HEK293 (cell line): ENCODE data around the gene PPT2.

ENCODE experiments used
- YY2 ChIP-seq: fragments of 450-650 bp; formaldehyde crosslinking; IDR thresholded peaks from 2 replicates; pipeline ENCODE4 v1.5.1; 2016; ENCODE audit warnings: missing biosample characterization, missing genetic modification characterization
- ZBTB48 ChIP-seq: fragments of 450-650 bp; formaldehyde crosslinking; IDR thresholded peaks from 2 replicates; pipeline ENCODE4 v1.5.1; 2016; ENCODE audit warnings: missing biosample characterization, missing genetic modification characterization
- ZBTB7A ChIP-seq: fragments of 450-650 bp; formaldehyde crosslinking; IDR thresholded peaks from 2 replicates; pipeline ENCODE4 v1.5.1; 2016; ENCODE audit warnings: low read depth, missing biosample characterization, missing genetic modification characterization
- ZFP69B ChIP-seq: fragments of 450-650 bp; formaldehyde crosslinking; IDR thresholded peaks from 2 replicates; pipeline ENCODE4 v1.5.1; 2016; ENCODE audit warnings: missing biosample characterization, missing genetic modification characterization
- ZNF274 ChIP-seq, 2 experiments: fragments of 200-500 bp in 1 of 2; fragments of 450-650 bp in 1 of 2; sonication (Bioruptor generic) in 1 of 2; formaldehyde crosslinking in 1 of 2; IDR thresholded peaks; 2 replicates each; pipeline versions ENCODE4 v1.5.1 to v1.6.1; 2014 to 2016; ENCODE audit warnings: borderline replicate concordance in 1 of 2, inconsistent platforms in 1 of 2, low read length in 1 of 2, missing biosample characterization in 1 of 2, missing genetic modification characterization in 1 of 2
- ZNF292 ChIP-seq: fragments of 450-650 bp; formaldehyde crosslinking; IDR thresholded peaks from 2 replicates; pipeline ENCODE4 v1.5.1; 2016; ENCODE audit warnings: low read depth, missing biosample characterization, missing genetic modification characterization, borderline replicate concordance
- ZNF354C ChIP-seq: fragments of 450-650 bp; formaldehyde crosslinking; IDR thresholded peaks from 2 replicates; pipeline ENCODE4 v1.5.1; 2016; ENCODE audit warnings: missing biosample characterization, missing genetic modification characterization, low read depth, borderline replicate concordance
- ZNF48 ChIP-seq: fragments of 450-650 bp; formaldehyde crosslinking; IDR thresholded peaks from 2 replicates; pipeline ENCODE4 v1.5.1; 2016; ENCODE audit warnings: missing biosample characterization, missing genetic modification characterization
- ZNF514 ChIP-seq: fragments of 450-650 bp; formaldehyde crosslinking; IDR thresholded peaks from 2 replicates; pipeline ENCODE4 v1.5.1; 2016; ENCODE audit warnings: missing biosample characterization, missing genetic modification characterization
- ZNF621 ChIP-seq: fragments of 450-650 bp; formaldehyde crosslinking; IDR thresholded peaks from 2 replicates; pipeline ENCODE4 v1.5.1; 2017; ENCODE audit warnings: missing biosample characterization, missing genetic modification characterization
- ZNF677 ChIP-seq: fragments of 450-650 bp; IDR thresholded peaks from 2 replicates; pipeline ENCODE4 v1.5.0; 2018; ENCODE audit warnings: missing biosample characterization, mild to moderate bottlenecking, missing genetic modification characterization, moderate library complexity
- ZNF701 ChIP-seq: fragments of 450-650 bp; formaldehyde crosslinking; IDR thresholded peaks from 2 replicates; pipeline ENCODE4 v1.5.1; 2016; ENCODE audit warnings: missing biosample characterization, missing genetic modification characterization
- ZNF785 ChIP-seq: fragments of 450-650 bp; formaldehyde crosslinking; IDR thresholded peaks from 2 replicates; pipeline ENCODE4 v1.5.1; 2016; ENCODE audit warnings: missing biosample characterization, missing genetic modification characterization
- ZNF843 ChIP-seq: fragments of 450-650 bp; formaldehyde crosslinking; IDR thresholded peaks from 2 replicates; pipeline ENCODE4 v1.5.1; 2016; ENCODE audit warnings: missing biosample characterization, missing genetic modification characterization
- TF ChIP-seq, protein P1 (sequence below): fragments of 450-650 bp; formaldehyde crosslinking; IDR thresholded peaks from 2 replicates; pipeline ENCODE4 v1.5.1; 2017; ENCODE audit warnings: missing biosample characterization, missing genetic modification characterization
- TF ChIP-seq, protein P2 (sequence below): fragments of 450-650 bp; formaldehyde crosslinking; IDR thresholded peaks from 2 replicates; pipeline ENCODE4 v1.5.1; 2016; ENCODE audit warnings: missing biosample characterization, missing genetic modification characterization
- TF ChIP-seq, protein P3 (sequence below): fragments of 450-650 bp; formaldehyde crosslinking; IDR thresholded peaks from 2 replicates; pipeline ENCODE4 v1.5.1; 2016; ENCODE audit warnings: missing biosample characterization, missing genetic modification characterization
- TF ChIP-seq, protein P4 (sequence below): fragments of 450-650 bp; formaldehyde crosslinking; IDR thresholded peaks from 2 replicates; pipeline ENCODE4 v1.5.1; 2016; ENCODE audit warnings: missing biosample characterization, missing genetic modification characterization
- TF ChIP-seq, protein P5 (sequence below): sonication (generic); formaldehyde crosslinking; IDR thresholded peaks from 2 replicates; pipeline ENCODE4 v1.8.1; 2022; ENCODE audit warnings: mild to moderate bottlenecking, moderate library complexity, missing genetic modification reagents
- TF ChIP-seq, protein P6 (sequence below): fragments of 450-650 bp; formaldehyde crosslinking; conservative IDR thresholded peaks from 2 replicates; pipeline ENCODE4 v1.5.1; 2016; ENCODE audit warnings: low read depth, missing biosample characterization, missing genetic modification characterization
- TF ChIP-seq, protein P7 (sequence below): fragments of 450-650 bp; formaldehyde crosslinking; IDR thresholded peaks from 2 replicates; pipeline ENCODE4 v1.5.1; 2017; ENCODE audit warnings: missing biosample characterization, missing genetic modification characterization
- TF ChIP-seq, protein P8 (sequence below): fragments of 450-650 bp; formaldehyde crosslinking; IDR thresholded peaks from 2 replicates; pipeline ENCODE4 v1.5.1; 2016; ENCODE audit warnings: missing biosample characterization, missing genetic modification characterization

Gene PPT2

DNA sequence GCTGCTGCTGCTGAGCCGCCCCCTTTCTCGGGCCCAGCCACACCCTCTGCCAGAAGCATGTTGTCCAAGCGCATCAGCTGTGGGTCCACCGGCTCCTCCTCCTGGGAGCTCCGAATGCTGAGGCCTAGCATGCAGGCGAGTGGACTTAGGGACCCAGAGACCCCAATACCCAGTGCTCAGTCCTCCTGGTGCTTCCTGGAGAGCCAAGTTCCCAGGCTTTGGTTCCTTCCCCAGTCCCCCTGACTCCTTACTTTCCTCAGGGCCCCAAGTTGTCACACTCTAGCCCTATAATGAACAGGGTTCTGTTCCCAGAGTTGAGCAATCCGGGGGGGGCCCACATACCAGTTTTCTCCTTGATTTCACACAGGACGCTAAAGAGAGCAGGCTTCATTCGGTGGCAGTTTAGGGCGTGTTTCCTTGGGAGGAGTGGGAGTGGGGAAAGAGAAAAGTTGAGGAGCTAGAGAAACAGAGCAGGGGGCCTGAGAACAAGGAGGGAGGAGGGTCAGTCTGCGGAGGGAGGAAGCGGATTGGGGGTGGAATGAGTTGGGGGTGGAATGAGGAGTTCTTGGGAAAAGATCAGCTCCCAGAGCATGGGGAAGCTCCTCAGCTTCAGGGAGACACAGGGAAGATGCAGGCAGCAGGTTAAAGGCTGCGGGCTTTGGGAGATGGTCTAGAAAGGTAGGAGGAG lies 34.6 kb downstream of the PPT2 start (continued):
- TF ChIP-seq, protein P1, sequence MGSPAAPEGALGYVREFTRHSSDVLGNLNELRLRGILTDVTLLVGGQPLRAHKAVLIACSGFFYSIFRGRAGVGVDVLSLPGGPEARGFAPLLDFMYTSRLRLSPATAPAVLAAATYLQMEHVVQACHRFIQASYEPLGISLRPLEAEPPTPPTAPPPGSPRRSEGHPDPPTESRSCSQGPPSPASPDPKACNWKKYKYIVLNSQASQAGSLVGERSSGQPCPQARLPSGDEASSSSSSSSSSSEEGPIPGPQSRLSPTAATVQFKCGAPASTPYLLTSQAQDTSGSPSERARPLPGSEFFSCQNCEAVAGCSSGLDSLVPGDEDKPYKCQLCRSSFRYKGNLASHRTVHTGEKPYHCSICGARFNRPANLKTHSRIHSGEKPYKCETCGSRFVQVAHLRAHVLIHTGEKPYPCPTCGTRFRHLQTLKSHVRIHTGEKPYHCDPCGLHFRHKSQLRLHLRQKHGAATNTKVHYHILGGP (tag by site-specific recombination): no peak
- no peak for TF ChIP-seq ZNF292 (tag by site-specific recombination)
- TF ChIP-seq, protein P2, sequence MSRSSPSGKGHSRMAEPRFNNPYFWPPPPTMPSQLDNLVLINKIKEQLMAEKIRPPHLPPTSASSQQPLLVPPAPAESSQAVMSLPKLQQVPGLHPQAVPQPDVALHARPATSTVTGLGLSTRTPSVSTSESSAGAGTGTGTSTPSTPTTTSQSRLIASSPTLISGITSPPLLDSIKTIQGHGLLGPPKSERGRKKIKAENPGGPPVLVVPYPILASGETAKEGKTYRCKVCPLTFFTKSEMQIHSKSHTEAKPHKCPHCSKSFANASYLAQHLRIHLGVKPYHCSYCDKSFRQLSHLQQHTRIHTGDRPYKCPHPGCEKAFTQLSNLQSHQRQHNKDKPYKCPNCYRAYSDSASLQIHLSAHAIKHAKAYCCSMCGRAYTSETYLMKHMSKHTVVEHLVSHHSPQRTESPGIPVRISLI (tag by site-specific recombination): no peak
- TF ChIP-seq, protein P3, sequence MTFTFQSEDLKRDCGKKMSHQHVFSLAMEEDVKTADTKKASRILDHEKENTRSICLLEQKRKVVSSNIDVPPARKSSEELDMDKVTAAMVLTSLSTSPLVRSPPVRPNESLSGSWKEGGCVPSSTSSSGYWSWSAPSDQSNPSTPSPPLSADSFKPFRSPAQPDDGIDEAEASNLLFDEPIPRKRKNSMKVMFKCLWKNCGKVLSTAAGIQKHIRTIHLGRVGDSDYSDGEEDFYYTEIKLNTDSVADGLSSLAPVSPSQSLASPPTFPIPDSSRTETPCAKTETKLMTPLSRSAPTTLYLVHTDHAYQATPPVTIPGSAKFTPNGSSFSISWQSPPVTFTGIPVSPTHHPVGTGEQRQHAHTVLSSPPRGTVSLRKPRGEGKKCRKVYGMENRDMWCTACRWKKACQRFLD (tag by site-specific recombination): no peak
- TF ChIP-seq ZFP69B (tag by site-specific recombination): peak; percentile 82
- no peak for TF ChIP-seq ZNF621
- TF ChIP-seq, protein P4, sequence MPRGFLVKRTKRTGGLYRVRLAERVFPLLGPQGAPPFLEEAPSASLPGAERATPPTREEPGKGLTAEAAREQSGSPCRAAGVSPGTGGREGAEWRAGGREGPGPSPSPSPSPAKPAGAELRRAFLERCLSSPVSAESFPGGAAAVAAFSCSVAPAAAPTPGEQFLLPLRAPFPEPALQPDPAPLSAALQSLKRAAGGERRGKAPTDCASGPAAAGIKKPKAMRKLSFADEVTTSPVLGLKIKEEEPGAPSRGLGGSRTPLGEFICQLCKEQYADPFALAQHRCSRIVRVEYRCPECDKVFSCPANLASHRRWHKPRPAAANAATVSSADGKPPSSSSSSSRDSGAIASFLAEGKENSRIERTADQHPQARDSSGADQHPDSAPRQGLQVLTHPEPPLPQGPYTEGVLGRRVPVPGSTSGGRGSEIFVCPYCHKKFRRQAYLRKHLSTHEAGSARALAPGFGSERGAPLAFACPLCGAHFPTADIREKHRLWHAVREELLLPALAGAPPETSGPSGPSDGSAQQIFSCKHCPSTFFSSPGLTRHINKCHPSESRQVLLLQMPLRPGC (tag by site-specific recombination): no peak
- no peak for TF ChIP-seq ZBTB7A (tag by site-specific recombination)
- TF ChIP-seq, protein P5, sequence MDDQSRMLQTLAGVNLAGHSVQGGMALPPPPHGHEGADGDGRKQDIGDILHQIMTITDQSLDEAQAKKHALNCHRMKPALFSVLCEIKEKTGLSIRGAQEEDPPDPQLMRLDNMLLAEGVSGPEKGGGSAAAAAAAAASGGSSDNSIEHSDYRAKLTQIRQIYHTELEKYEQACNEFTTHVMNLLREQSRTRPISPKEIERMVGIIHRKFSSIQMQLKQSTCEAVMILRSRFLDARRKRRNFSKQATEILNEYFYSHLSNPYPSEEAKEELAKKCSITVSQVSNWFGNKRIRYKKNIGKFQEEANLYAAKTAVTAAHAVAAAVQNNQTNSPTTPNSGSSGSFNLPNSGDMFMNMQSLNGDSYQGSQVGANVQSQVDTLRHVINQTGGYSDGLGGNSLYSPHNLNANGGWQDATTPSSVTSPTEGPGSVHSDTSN (CRISPR knock-in tag): no peak
- no peak for TF ChIP-seq ZBTB48 (tag by site-specific recombination)
- no peak for TF ChIP-seq ZNF514 (tag by site-specific recombination)
- no peak for TF ChIP-seq ZNF701 (tag by site-specific recombination)
- no peak for TF ChIP-seq ZNF785
- TF ChIP-seq ZNF354C (tag by site-specific recombination): no peak
- TF ChIP-seq YY2: no peak
- TF ChIP-seq, protein P6, sequence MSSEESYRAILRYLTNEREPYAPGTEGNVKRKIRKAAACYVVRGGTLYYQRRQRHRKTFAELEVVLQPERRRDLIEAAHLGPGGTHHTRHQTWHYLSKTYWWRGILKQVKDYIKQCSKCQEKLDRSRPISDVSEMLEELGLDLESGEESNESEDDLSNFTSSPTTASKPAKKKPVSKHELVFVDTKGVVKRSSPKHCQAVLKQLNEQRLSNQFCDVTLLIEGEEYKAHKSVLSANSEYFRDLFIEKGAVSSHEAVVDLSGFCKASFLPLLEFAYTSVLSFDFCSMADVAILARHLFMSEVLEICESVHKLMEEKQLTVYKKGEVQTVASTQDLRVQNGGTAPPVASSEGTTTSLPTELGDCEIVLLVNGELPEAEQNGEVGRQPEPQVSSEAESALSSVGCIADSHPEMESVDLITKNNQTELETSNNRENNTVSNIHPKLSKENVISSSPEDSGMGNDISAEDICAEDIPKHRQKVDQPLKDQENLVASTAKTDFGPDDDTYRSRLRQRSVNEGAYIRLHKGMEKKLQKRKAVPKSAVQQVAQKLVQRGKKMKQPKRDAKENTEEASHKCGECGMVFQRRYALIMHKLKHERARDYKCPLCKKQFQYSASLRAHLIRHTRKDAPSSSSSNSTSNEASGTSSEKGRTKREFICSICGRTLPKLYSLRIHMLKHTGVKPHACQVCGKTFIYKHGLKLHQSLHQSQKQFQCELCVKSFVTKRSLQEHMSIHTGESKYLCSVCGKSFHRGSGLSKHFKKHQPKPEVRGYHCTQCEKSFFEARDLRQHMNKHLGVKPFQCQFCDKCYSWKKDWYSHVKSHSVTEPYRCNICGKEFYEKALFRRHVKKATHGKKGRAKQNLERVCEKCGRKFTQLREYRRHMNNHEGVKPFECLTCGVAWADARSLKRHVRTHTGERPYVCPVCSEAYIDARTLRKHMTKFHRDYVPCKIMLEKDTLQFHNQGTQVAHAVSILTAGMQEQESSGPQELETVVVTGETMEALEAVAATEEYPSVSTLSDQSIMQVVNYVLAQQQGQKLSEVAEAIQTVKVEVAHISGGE (tag by site-specific recombination): no peak
- TF ChIP-seq ZNF274 (IDR thresholded peaks at IDR 0.05; ENCODE audit: low read length): no peak
- no peak for TF ChIP-seq ZNF274 (tag by site-specific recombination; IDR thresholded peaks at IDR 0.05; ENCODE audit: borderline replicate concordance)
- no peak for TF ChIP-seq ZNF843 (tag by site-specific recombination)
- TF ChIP-seq, protein P7, sequence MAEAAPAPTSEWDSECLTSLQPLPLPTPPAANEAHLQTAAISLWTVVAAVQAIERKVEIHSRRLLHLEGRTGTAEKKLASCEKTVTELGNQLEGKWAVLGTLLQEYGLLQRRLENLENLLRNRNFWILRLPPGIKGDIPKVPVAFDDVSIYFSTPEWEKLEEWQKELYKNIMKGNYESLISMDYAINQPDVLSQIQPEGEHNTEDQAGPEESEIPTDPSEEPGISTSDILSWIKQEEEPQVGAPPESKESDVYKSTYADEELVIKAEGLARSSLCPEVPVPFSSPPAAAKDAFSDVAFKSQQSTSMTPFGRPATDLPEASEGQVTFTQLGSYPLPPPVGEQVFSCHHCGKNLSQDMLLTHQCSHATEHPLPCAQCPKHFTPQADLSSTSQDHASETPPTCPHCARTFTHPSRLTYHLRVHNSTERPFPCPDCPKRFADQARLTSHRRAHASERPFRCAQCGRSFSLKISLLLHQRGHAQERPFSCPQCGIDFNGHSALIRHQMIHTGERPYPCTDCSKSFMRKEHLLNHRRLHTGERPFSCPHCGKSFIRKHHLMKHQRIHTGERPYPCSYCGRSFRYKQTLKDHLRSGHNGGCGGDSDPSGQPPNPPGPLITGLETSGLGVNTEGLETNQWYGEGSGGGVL (tag by site-specific recombination): 0 out of 2 replicates have a peak, but pooled peaks have one; percentile 23
- TF ChIP-seq ZNF677 (tag by site-specific recombination): no peak
- TF ChIP-seq ZNF48: no peak
- TF ChIP-seq, protein P8, sequence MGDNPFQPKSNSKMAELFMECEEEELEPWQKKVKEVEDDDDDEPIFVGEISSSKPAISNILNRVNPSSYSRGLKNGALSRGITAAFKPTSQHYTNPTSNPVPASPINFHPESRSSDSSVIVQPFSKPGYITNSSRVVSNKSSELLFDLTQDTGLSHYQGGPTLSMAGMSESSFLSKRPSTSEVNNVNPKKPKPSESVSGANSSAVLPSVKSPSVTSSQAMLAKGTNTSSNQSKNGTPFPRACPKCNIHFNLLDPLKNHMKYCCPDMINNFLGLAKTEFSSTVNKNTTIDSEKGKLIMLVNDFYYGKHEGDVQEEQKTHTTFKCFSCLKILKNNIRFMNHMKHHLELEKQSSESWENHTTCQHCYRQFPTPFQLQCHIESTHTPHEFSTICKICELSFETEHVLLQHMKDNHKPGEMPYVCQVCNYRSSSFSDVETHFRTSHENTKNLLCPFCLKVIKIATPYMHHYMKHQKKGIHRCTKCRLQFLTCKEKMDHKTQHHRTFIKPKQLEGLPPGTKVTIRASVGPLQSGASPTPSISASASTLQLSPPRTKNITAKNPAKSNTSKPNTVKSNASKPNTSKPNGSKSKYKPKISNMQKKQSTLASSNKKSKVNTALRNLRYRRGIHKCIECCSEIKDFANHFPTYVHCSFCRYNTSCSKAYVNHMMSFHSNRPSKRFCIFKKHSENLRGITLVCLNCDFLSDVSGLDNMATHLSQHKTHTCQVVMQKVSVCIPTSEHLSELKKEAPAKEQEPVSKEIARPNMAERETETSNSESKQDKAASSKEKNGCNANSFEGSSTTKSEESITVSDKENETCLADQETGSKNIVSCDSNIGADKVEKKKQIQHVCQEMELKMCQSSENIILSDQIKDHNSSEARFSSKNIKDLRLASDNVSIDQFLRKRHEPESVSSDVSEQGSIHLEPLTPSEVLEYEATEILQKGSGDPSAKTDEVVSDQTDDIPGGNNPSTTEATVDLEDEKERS: no peak
